Tibial nerve (tissue), 4 donors: Measurements from ENCODE around the gene MAPT. TPM values are rescaled to one million over a fixed set of nuclear protein-coding genes. Genes with fewer than 3 reads are reported as not detected.

Experiments used
- DNase-seq, 2 donors: peaks; one replicate each; pipeline ENCODE4 v3.0.0-alpha.2; 2019; ENCODE audit warnings: low spot score in 2 of 2
- H3K27ac ChIP-seq, 4 donors: fragments of 200-600 bp; sonication (generic) in 3 of 4; one replicate each; pipeline ENCODE4 v1.5.1; 2017 to 2019; ENCODE audit warnings: mild to moderate bottlenecking in 1 of 4
- H3K27me3 ChIP-seq, 2 donors: fragments of 200-600 bp; sonication (generic) in 1 of 2; one replicate each; pipeline versions ENCODE4 v1.5.1 to v1.6.0; 2017 to 2019
- H3K36me3 ChIP-seq, 3 donors: fragments of 200-600 bp; sonication (generic); one replicate each; pipeline ENCODE4 v1.5.1; 2018 to 2019
- H3K4me1 ChIP-seq, 4 donors: fragments of 200-600 bp; sonication (generic) in 3 of 4; one replicate each; pipeline ENCODE4 v1.5.1; 2017 to 2019
- H3K4me3 ChIP-seq, 4 donors: fragments of 200-600 bp; sonication (generic) in 3 of 4; one replicate each; pipeline ENCODE4 v1.5.1; 2017 to 2019; ENCODE audit warnings: mild to moderate bottlenecking in 1 of 4, moderate library complexity in 1 of 4
- H3K9me3 ChIP-seq, 4 donors: fragments of 200-600 bp; sonication (generic) in 3 of 4; one replicate each; pipeline ENCODE4 v1.5.1; 2017 to 2019
- CTCF ChIP-seq, 5 experiments: fragments of 200-600 bp in 3 of 5; fragments of 450-650 bp in 2 of 5; sonication (generic) in 3 of 5; IDR thresholded peaks; one replicate each; pipeline ENCODE4 v1.5.1; 2016 to 2019; ENCODE audit warnings: antibody characterized with exemption in 5 of 5, mild to moderate bottlenecking in 3 of 5, moderate library complexity in 2 of 5
- EP300 ChIP-seq, 2 donors: sonication (generic); formaldehyde crosslinking; IDR thresholded peaks; one replicate each; pipeline ENCODE4 v1.6.1; 2017; ENCODE audit warnings: antibody characterized with exemption in 2 of 2, mild to moderate bottlenecking in 1 of 2
- POLR2A ChIP-seq, 2 donors: fragments of 450-650 bp; IDR thresholded peaks; one replicate each; pipeline ENCODE4 v1.6.1; 2017; ENCODE audit warnings: antibody characterized with exemption in 2 of 2, mild to moderate bottlenecking in 2 of 2, moderate library complexity in 2 of 2
- WGBS, 2 donors: methylation state at CpG; one replicate each; pipeline ENCODE4 v1.1.5; 2018; 5-methylcytosine and 5-hydroxymethylcytosine counted together
- total RNA-seq, 4 donors: library from RNA; depleted of rRNA; stranded (reverse); fragments of >200 nt; gene quantifications; one replicate each; pipeline ENCODE4 v1.1.0, GENCODE V29; 2016

The MAPT gene
- total RNA-seq, 4 donors from 2014 or later: 2.5 to 3.1 (median 2.8) TPM

- no peak for TF ChIP-seq EP300 (IDR thresholded peaks at IDR 0.05)
- TF ChIP-seq POLR2A (IDR thresholded peaks at IDR 0.05): no peak
- no peak for TF ChIP-seq CTCF (IDR thresholded peaks at IDR 0.05)
- Histone ChIP-seq H3K4me3 (no peak overlapping the region), H3K4me1 (no peaks in the 10 kb centered on the region), H3K27ac (no peak overlapping the region), H3K27me3 (peaks cover 0 to 24% of the 10 kb centered on the region in 2 donors), H3K9me3 (no peaks in the 10 kb centered on the region), H3K36me3 (no peaks in the 10 kb centered on the region)
- DNase-seq: no peak
- 57 to 66% methylated on average over 6 of the region's 6 CpGs for WGBS, 2 donors
Observed at GRCh38 chr17:45904866-45905265, 10.5 kb downstream of the MAPT start.

GRCh38 chr17:45905814-45906213 lies 11.5 kb downstream of the MAPT start:
- H3K36me3 ChIP-seq: no peaks in the 10 kb centered on the region
- WGBS, 2 donors: 26 to 61% methylated on average over 2 to 4 of the region's 4 CpGs
- no peak overlapping the region for H3K27ac ChIP-seq
- no peak for DNase-seq
- peaks cover 0 to 24% of the 10 kb centered on the region in 2 donors for H3K27me3 ChIP-seq
- H3K4me3 ChIP-seq: no peak overlapping the region
- no peaks in the 10 kb centered on the region for H3K4me1 ChIP-seq
- TF ChIP-seq EP300 (IDR thresholded peaks at IDR 0.05) (no peak), POLR2A (IDR thresholded peaks at IDR 0.05) (no peak)
- no peaks in the 10 kb centered on the region for H3K9me3 ChIP-seq

- no peaks in the 10 kb centered on the region for H3K36me3 ChIP-seq
- no peaks in the 10 kb centered on the region for H3K9me3 ChIP-seq
- H3K27me3 ChIP-seq: peaks cover 0 to 24% of the 10 kb centered on the region in 2 donors
- H3K4me1 ChIP-seq: no peaks in the 10 kb centered on the region
- WGBS, 2 donors: 52 to 59% methylated on average over 8 of the region's 8 CpGs
- no peak for TF ChIP-seq CTCF (IDR thresholded peaks at IDR 0.05)
- no peak for TF ChIP-seq POLR2A (IDR thresholded peaks at IDR 0.05)
- TF ChIP-seq EP300 (IDR thresholded peaks at IDR 0.05): no peak
- no peak overlapping the region for H3K27ac ChIP-seq
- DNase-seq: no peak
- no peak overlapping the region for H3K4me3 ChIP-seq
Observed at GRCh38 chr17:45906237-45906636, 11.9 kb downstream of the MAPT start.

GRCh38 chr17:45906927-45907622 lies 12.7 kb downstream of the MAPT start:
- peaks cover 0 to 24% of the 10 kb centered on the region in 2 donors for H3K27me3 ChIP-seq
- DNase-seq: no peak
- TF ChIP-seq CTCF (IDR thresholded peaks at IDR 0.05) (no peak), POLR2A (IDR thresholded peaks at IDR 0.05) (no peak), EP300 (IDR thresholded peaks at IDR 0.05) (no peak)
- peaks cover 0 to 3% (median 0%) of the 10 kb centered on the region in 4 donors for H3K9me3 ChIP-seq
- no peaks in the 10 kb centered on the region for H3K4me1 ChIP-seq
- no peak overlapping the region for H3K4me3 ChIP-seq
- no peaks in the 10 kb centered on the region for H3K36me3 ChIP-seq
- H3K27ac ChIP-seq: no peak overlapping the region
- 80% methylated on average over 15 of the region's 15 CpGs for WGBS, 2 donors

GRCh38 chr17:45907750-45908395 lies 13.5 kb downstream of the MAPT start:
- Histone ChIP-seq H3K4me3 (no peak overlapping the region), H3K27ac (no peak overlapping the region), H3K36me3 (no peaks in the 10 kb centered on the region), H3K4me1 (no peaks in the 10 kb centered on the region), H3K9me3 (peaks cover 0 to 9% (median 0%) of the 10 kb centered on the region in 4 donors), H3K27me3 (peaks cover 0 to 24% of the 10 kb centered on the region in 2 donors)
- DNase-seq: no peak
- TF ChIP-seq POLR2A (IDR thresholded peaks at IDR 0.05): no peak
- TF ChIP-seq CTCF (IDR thresholded peaks at IDR 0.05): no peak
- no peak for TF ChIP-seq EP300 (IDR thresholded peaks at IDR 0.05)
- 63 to 64% methylated on average over 11 of the region's 11 CpGs for WGBS, 2 donors
